ENCODE measurements around the gene RAB44. TPM values are rescaled to one million over a fixed set of nuclear protein-coding genes. Genes with fewer than 3 reads are reported as not detected.

The RAB44 gene
- total and polyA plus RNA-seq, 2 of the 13 experiments (the other 11 are each of a cell fraction or from before 2014, with no cell fraction given) = not detected

- TF ChIP-seq, protein P1, sequence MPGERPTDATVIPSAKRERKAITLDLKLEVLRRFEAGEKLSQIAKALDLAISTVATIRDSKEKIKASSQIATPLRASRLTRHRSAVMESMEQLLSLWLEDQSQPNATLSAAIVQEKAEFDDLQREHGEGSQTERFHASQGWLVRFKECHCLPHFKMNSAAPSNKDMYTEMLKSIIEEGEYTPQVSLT (CRISPR knock-in tag; IDR thresholded peaks at IDR 0.05; ENCODE audit: borderline replicate concordance, low read depth) = no peak
- TF ChIP-seq AHR (CRISPR knock-in tag; IDR thresholded peaks at IDR 0.05) = no peak
- TF ChIP-seq ZNF563 (CRISPR knock-in tag; IDR thresholded peaks at IDR 0.05) = no peak
- TF ChIP-seq, protein P2, sequence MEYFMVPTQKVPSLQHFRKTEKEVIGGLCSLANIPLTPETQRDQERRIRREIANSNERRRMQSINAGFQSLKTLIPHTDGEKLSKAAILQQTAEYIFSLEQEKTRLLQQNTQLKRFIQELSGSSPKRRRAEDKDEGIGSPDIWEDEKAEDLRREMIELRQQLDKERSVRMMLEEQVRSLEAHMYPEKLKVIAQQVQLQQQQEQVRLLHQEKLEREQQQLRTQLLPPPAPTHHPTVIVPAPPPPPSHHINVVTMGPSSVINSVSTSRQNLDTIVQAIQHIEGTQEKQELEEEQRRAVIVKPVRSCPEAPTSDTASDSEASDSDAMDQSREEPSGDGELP (IDR thresholded peaks at IDR 0.05; ENCODE audit: borderline replicate concordance, low read depth) = peak; percentile 59; the same call in 1 of the 2 replicates
- TF ChIP-seq ZNF3 (CRISPR knock-in tag; IDR thresholded peaks at IDR 0.05) = no peak
- TF ChIP-seq ETV5 (CRISPR knock-in tag; IDR thresholded peaks at IDR 0.05; ENCODE audit: borderline replicate concordance) = no peak; the same call in 1 of the 2 replicates
- no peak for TF ChIP-seq NRL (CRISPR knock-in tag; IDR thresholded peaks at IDR 0.05; ENCODE audit: borderline replicate concordance)
- TF ChIP-seq ZNF772 (CRISPR knock-in tag; IDR thresholded peaks at IDR 0.05) = no peak
- no peak for TF ChIP-seq SOX13 (IDR thresholded peaks at IDR 0.05)
- no peak for TF ChIP-seq SOX13 (CRISPR knock-in tag; conservative IDR thresholded peaks at IDR 0.05 in 1 of 2, IDR thresholded peaks at IDR 0.05 in 1 of 2)
- TF ChIP-seq KDM4B (CRISPR knock-in tag; IDR thresholded peaks at IDR 0.05) = no peak
- no peak for TF ChIP-seq SOX6 (IDR thresholded peaks at IDR 0.05)
- TF ChIP-seq SOX6 (CRISPR knock-in tag; IDR thresholded peaks at IDR 0.05) = no peak
- TF ChIP-seq SKI (IDR thresholded peaks at IDR 0.05; ENCODE audit: partially characterized antibody) = no peak
- TF ChIP-seq CREM (IDR thresholded peaks at IDR 0.05) = no peak
- TF ChIP-seq CREM (CRISPR knock-in tag; IDR thresholded peaks at IDR 0.05) = no peak
- TF ChIP-seq ZNF30 (CRISPR knock-in tag; IDR thresholded peaks at IDR 0.05) = 0 out of 2 replicates have a peak, but pooled peaks have one; percentile 53
- TF ChIP-seq KDM1A (CRISPR knock-in tag; IDR thresholded peaks at IDR 0.05) = no peak
- TF ChIP-seq ZNF782 (CRISPR knock-in tag; IDR thresholded peaks at IDR 0.05; ENCODE audit: borderline replicate concordance) = no peak
- TF ChIP-seq AGO2 (optimal IDR thresholded peaks at IDR 0.05; ENCODE audit: low read depth, low read length) = peak; percentile 98
- TF ChIP-seq ZNF274 (CRISPR knock-in tag; IDR thresholded peaks at IDR 0.05) = no peak; the same call in 1 of the 2 replicates
- TF ChIP-seq ATF7-NPFF (CRISPR knock-in tag; IDR thresholded peaks at IDR 0.05; ENCODE audit: low read depth) = no peak; the same call in 1 of the 2 replicates
- no peak for TF ChIP-seq EP300 (IDR thresholded peaks at IDR 0.05; ENCODE audit: low read depth in 2 of 2, low read length in 2 of 2)
- no peak; the same call in 1 of the 2 replicates for TF ChIP-seq EP300 (CRISPR knock-in tag; IDR thresholded peaks at IDR 0.05; ENCODE audit: borderline replicate concordance)
- TF ChIP-seq ZBTB37 (CRISPR knock-in tag; IDR thresholded peaks at IDR 0.05) = no peak
- TF ChIP-seq NFYC (CRISPR knock-in tag; IDR thresholded peaks at IDR 0.05) = no peak
- no peak for TF ChIP-seq SALL2 (CRISPR knock-in tag; IDR thresholded peaks at IDR 0.05)
- no peak for TF ChIP-seq ZNF577 (CRISPR knock-in tag; IDR thresholded peaks at IDR 0.05; ENCODE audit: borderline replicate concordance, low read depth)
- TF ChIP-seq JUN (CRISPR knock-in tag; IDR thresholded peaks at IDR 0.05) = no peak
- no peak for TF ChIP-seq ZFP36 (IDR thresholded peaks at IDR 0.05; ENCODE audit: borderline replicate concordance, low read depth, low read length, partially characterized antibody)
- no peak for TF ChIP-seq ZNF282 (IDR thresholded peaks at IDR 0.05; ENCODE audit: partially characterized antibody)
These were observed 18.4 kb upstream of the RAB44 start (continued) for GRCh38 chr6:36679043-36679833.
